Measurements from ENCODE around the gene RUFY1.
A peak's percentile ranks its signal among the peaks of the same experiment; 100 is the strongest.
"Not testable (repeated sequence)": the region's sequence is repeated elsewhere in the genome, so short reads cannot be mapped to it uniquely, and the experiment has no call there.

Gene RUFY1

DNA sequence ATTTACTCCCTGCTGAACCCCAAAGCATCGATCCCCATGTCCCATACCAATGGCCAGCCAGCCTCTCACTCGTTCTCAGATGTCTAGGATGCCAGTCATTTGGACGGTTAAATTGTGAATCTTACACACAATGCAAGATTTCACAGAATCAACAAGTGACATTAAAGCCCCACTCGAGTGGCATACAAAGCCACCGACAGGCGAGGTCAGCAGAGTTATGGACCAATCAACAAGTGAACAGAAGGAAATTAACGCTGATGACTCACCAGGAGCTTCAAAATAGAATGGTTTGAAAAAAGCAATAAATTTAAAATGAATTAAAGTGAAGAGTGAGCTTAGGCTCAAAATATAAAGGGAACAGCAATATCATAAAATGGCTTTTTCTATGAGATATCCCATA is 8.2 kb upstream of the RUFY1 start:
- Histone ChIP-seq H2AFZ (ENCODE audit: low read depth, low read length) (no peak overlapping the region), H3K9me3 (ENCODE audit: insufficient read depth, low read length, severe bottlenecking) (no peaks in the 10 kb centered on the region), H3K4me3 (ENCODE audit: low read depth in 1 of 2, low read length in 2 of 2) (no peak overlapping the region), H3K27ac (ENCODE audit: low read length) (no peak overlapping the region), H3K36me3 (ENCODE audit: insufficient read depth, low read length) (no peaks in the 10 kb centered on the region), H3K79me2 (ENCODE audit: insufficient read depth, low read length) (no peaks in the 10 kb centered on the region), H3K4me2 (ENCODE audit: insufficient read depth, low read length) (no peak overlapping the region), H4K20me1 (ENCODE audit: insufficient read depth, low read length) (no peaks in the 10 kb centered on the region), H3K9ac (ENCODE audit: low read depth, low read length) (no peak overlapping the region), H3K27me3 (ENCODE audit: insufficient read depth, low read length, poor library complexity) (no peaks in the 10 kb centered on the region), H3K4me1 (ENCODE audit: insufficient read depth, low read length) (no peaks in the 10 kb centered on the region)
- DNase-seq (no peak), ATAC-seq (ENCODE audit: insufficient read depth, low read depth) (no peak)
- no peak for TF ChIP-seq CTCF (IDR thresholded peaks at IDR 0.05; ENCODE audit: borderline replicate concordance, extremely low read depth, low read length, poor library complexity, severe bottlenecking)

GRCh38 chr5:179543275-179543674 is 7.1 kb upstream of the RUFY1 start:
- H3K36me3 ChIP-seq (ENCODE audit: insufficient read depth, low read length), result not testable (repeated sequence)

DNA sequence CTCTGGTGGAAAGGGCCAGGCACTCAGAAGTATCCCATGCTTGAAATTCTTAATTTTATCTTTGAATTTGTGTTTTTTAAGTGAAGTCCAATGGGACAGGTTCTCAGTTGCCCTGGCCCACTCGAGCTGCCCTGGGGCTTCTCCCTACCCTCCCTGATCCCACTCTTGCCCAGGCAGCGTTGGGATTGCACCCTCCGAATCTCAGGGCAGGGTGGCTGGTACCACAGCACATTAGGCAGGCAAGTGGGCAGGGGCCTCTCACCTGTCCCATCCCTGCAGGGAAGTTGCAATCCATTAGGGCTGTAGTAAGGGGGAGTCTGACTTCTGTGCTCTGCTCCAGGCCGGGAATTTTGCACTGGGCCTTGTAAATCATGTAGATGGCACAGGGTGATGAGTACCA is 2.7 kb downstream of the RUFY1 start:
- Histone ChIP-seq H3K27ac (ENCODE audit: low read length) (no peak overlapping the region), H3K9me3 (ENCODE audit: insufficient read depth, low read length, severe bottlenecking) (no peaks in the 10 kb centered on the region), H3K79me2 (ENCODE audit: insufficient read depth, low read length) (peaks cover 78% of the 10 kb centered on the region), H3K4me1 (ENCODE audit: insufficient read depth, low read length) (peaks cover 43% of the 10 kb centered on the region), H4K20me1 (ENCODE audit: insufficient read depth, low read length) (peaks cover 8% of the 10 kb centered on the region; the same call in 1 of the 2 replicates), H3K4me2 (ENCODE audit: insufficient read depth, low read length) (peak overlapping the region; percentile 94), H2AFZ (ENCODE audit: low read depth, low read length) (no peak overlapping the region), H3K27me3 (ENCODE audit: insufficient read depth, low read length, poor library complexity) (no peaks in the 10 kb centered on the region), H3K9ac (ENCODE audit: low read depth, low read length) (no peak overlapping the region), H3K4me3 (ENCODE audit: low read depth in 1 of 2, low read length in 2 of 2) (peak overlapping the region in 1 of 2 experiments; percentile 15; a peak in 1 of 4 replicates), H3K36me3 (ENCODE audit: insufficient read depth, low read length) (peaks cover 17% of the 10 kb centered on the region)
- no peak for ATAC-seq (ENCODE audit: insufficient read depth, low read depth)
- no peak for DNase-seq
- TF ChIP-seq EZH2 (IDR thresholded peaks at IDR 0.05; ENCODE audit: borderline replicate concordance, low read depth, low read length, severe bottlenecking) (no peak), CTCF (IDR thresholded peaks at IDR 0.05; ENCODE audit: borderline replicate concordance, extremely low read depth, low read length, poor library complexity, severe bottlenecking) (no peak)

More at GRCh38 chr5:179543275-179543674, 7.1 kb upstream of the RUFY1 start:
- not testable (repeated sequence) for DNase-seq; H3K4me2 ChIP-seq (ENCODE audit: insufficient read depth, low read length); H3K4me3 ChIP-seq (ENCODE audit: low read depth in 1 of 2, low read length in 2 of 2); ATAC-seq (ENCODE audit: insufficient read depth, low read depth); H4K20me1 ChIP-seq (ENCODE audit: insufficient read depth, low read length); H3K79me2 ChIP-seq (ENCODE audit: insufficient read depth, low read length); H3K27me3 ChIP-seq (ENCODE audit: insufficient read depth, low read length, poor library complexity); H3K27ac ChIP-seq (ENCODE audit: low read length); H3K4me1 ChIP-seq (ENCODE audit: insufficient read depth, low read length); H3K9ac ChIP-seq (ENCODE audit: low read depth, low read length); H3K9me3 ChIP-seq (ENCODE audit: insufficient read depth, low read length, severe bottlenecking); H2AFZ ChIP-seq (ENCODE audit: low read depth, low read length)

GRCh38 chr5:179553875-179554274 is 3.5 kb downstream of the RUFY1 start:
- Histone ChIP-seq H3K27ac (ENCODE audit: low read length) (no peak overlapping the region), H3K27me3 (ENCODE audit: insufficient read depth, low read length, poor library complexity) (no peaks in the 10 kb centered on the region), H3K9ac (ENCODE audit: low read depth, low read length) (no peak overlapping the region), H2AFZ (ENCODE audit: low read depth, low read length) (no peak overlapping the region), H3K4me2 (ENCODE audit: insufficient read depth, low read length) (peak overlapping the region; percentile 94; the same call in 1 of the 2 replicates), H4K20me1 (ENCODE audit: insufficient read depth, low read length) (peaks cover 8% of the 10 kb centered on the region; the same call in 1 of the 2 replicates), H3K79me2 (ENCODE audit: insufficient read depth, low read length) (peaks cover 87% of the 10 kb centered on the region), H3K36me3 (ENCODE audit: insufficient read depth, low read length) (peaks cover 19% of the 10 kb centered on the region), H3K4me1 (ENCODE audit: insufficient read depth, low read length) (peaks cover 43% of the 10 kb centered on the region), H3K9me3 (ENCODE audit: insufficient read depth, low read length, severe bottlenecking) (no peaks in the 10 kb centered on the region), H3K4me3 (ENCODE audit: low read depth in 1 of 2, low read length in 2 of 2) (no peak overlapping the region)
- DNase-seq (no peak), ATAC-seq (ENCODE audit: insufficient read depth, low read depth) (no peak)
- no peak for TF ChIP-seq CTCF (IDR thresholded peaks at IDR 0.05; ENCODE audit: borderline replicate concordance, extremely low read depth, low read length, poor library complexity, severe bottlenecking)
- no peak for TF ChIP-seq EZH2 (IDR thresholded peaks at IDR 0.05; ENCODE audit: borderline replicate concordance, low read depth, low read length, severe bottlenecking)

Data from DND-41 (cell line).